Liver (tissue), 9 donors: ENCODE results near the gene CAMKK1. TPM values are rescaled to one million over a fixed set of nuclear protein-coding genes. Genes with fewer than 3 reads are reported as not detected.

Source experiments
- DNase-seq: peaks from one replicate; pipeline ENCODE4 v3.0.0-alpha.2; 2017; ENCODE audit warnings: low spot score
- H3K27ac ChIP-seq, 2 donors: one replicate each; pipeline ENCODE4 v1.7.0; 2013; ENCODE audit warnings: inconsistent platforms in 2 of 2, low read length in 2 of 2, control low read depth in 1 of 2, low read depth in 1 of 2, mild to moderate bottlenecking in 1 of 2
- H3K27me3 ChIP-seq, 4 donors: one replicate each; pipeline versions ENCODE4 v1.6.1 to v1.7.0; 2013; ENCODE audit warnings: low read length in 3 of 4, inconsistent platforms in 1 of 4, mild to moderate bottlenecking in 1 of 4, moderate library complexity in 1 of 4; ENCODE audit not compliant: control insufficient read depth in 4 of 4, insufficient read depth in 4 of 4
- H3K36me3 ChIP-seq, 4 donors: one replicate each; pipeline versions ENCODE4 v1.6.1 to v1.7.0; 2013; ENCODE audit warnings: low read length in 3 of 4, mild to moderate bottlenecking in 3 of 4, low read depth in 1 of 4, moderate library complexity in 1 of 4; ENCODE audit not compliant: control insufficient read depth in 4 of 4, insufficient read depth in 3 of 4
- H3K4me1 ChIP-seq, 4 donors: one replicate each; pipeline versions ENCODE4 v1.6.1 to v1.7.0; 2013; ENCODE audit warnings: low read length in 3 of 4, mild to moderate bottlenecking in 3 of 4, moderate library complexity in 1 of 4; ENCODE audit not compliant: control insufficient read depth in 4 of 4, insufficient read depth in 4 of 4
- H3K4me3 ChIP-seq, 3 donors: one replicate each; pipeline versions ENCODE4 v1.6.1 to v1.7.0; 2013; ENCODE audit warnings: low read length in 3 of 3, control low read depth in 1 of 3, low read depth in 1 of 3, mild to moderate bottlenecking in 1 of 3
- H3K9ac ChIP-seq, 2 donors: one replicate each; pipeline ENCODE4 v1.7.0; 2013; ENCODE audit warnings: low read length in 2 of 2, mild to moderate bottlenecking in 2 of 2, moderate library complexity in 2 of 2, control low read depth in 1 of 2, low read depth in 1 of 2
- H3K9me3 ChIP-seq, 4 donors: one replicate each; pipeline versions ENCODE4 v1.6.1 to v1.7.0; 2013; ENCODE audit warnings: low read length in 3 of 4; ENCODE audit not compliant: control insufficient read depth in 4 of 4
- ATF3 ChIP-seq: IDR thresholded peaks from 2 replicates; pipeline ENCODE4 v1.6.1; 2016; ENCODE audit warnings: antibody characterized with exemption
- CTCF ChIP-seq: fragments of 150-350 bp; IDR thresholded peaks from 2 replicates; pipeline ENCODE4 v1.5.1; 2017; ENCODE audit warnings: improper control_type of control experiment, low read depth, low read length; ENCODE audit not compliant: missing input control
- EGR1 ChIP-seq, 2 donors: IDR thresholded peaks; 2 replicates each; pipeline ENCODE4 v1.6.1; 2016 to 2018; ENCODE audit warnings: antibody characterized with exemption in 2 of 2, low read depth in 2 of 2
- FOXA1 ChIP-seq: IDR thresholded peaks from 2 replicates; pipeline ENCODE4 v1.6.1; 2016; ENCODE audit warnings: antibody characterized with exemption
- HNF4G ChIP-seq: IDR thresholded peaks from 2 replicates; pipeline ENCODE4 v1.6.1; 2016; ENCODE audit warnings: antibody characterized with exemption
- JUND ChIP-seq, 2 donors: IDR thresholded peaks; 2 replicates each; pipeline ENCODE4 v1.6.1; 2016; ENCODE audit warnings: antibody characterized with exemption in 2 of 2
- REST ChIP-seq: IDR thresholded peaks from 2 replicates; pipeline ENCODE4 v1.6.1; 2016; ENCODE audit warnings: antibody characterized with exemption, mild to moderate bottlenecking
- TAF1 ChIP-seq: conservative IDR thresholded peaks from 2 replicates; pipeline ENCODE4 v1.6.1; 2016; ENCODE audit warnings: antibody characterized with exemption, mild to moderate bottlenecking
- YY1 ChIP-seq: IDR thresholded peaks from 2 replicates; pipeline ENCODE4 v1.6.1; 2016; ENCODE audit warnings: antibody characterized with exemption, mild to moderate bottlenecking
- WGBS: extraction: QIAGEN DNeasy Blood & Tissue Kit; methylation state at CpG from one replicate; pipeline ENCODE4 v1.1.7; 2013; 5-methylcytosine and 5-hydroxymethylcytosine counted together
- polyA plus RNA-seq, 2 donors: library from polyadenylated mRNA; stranded (reverse) in 1 of 2; unstranded in 1 of 2; fragments of 200-250 nt in 1 of 2; fragments of >200 nt in 1 of 2; fragmentation: Nextera tagmentation in 1 of 2; extraction: Ambion mirVana in 1 of 2; gene quantifications; one replicate each; pipeline versions ENCODE4 v1.2.1 to v1.2.3, GENCODE V29; 2013 to 2015
- total RNA-seq, 2 donors: library from RNA; depleted of rRNA; stranded (reverse); fragments of >200 nt; gene quantifications; one replicate each; pipeline ENCODE4 v1.2.3, GENCODE V29; 2014
- donor health status: healthy.
- donor health status: healthy.
- donor health status: healthy.
- donor health status: healthy.
- donor health status: healthy.

CAMKK1 gene
- total and polyA plus RNA-seq, 4 donors: 0.24 to 0.67 (median 0.50) TPM

GRCh38 chr17:3838206-3838605 lies 54.6 kb downstream of the CAMKK1 start (continued):
- no peak for TF ChIP-seq CTCF
- TF ChIP-seq HNF4G: no peak
- TF ChIP-seq ATF3: no peak

GRCh38 chr17:3836551-3836950 lies 56.3 kb downstream of the CAMKK1 start:
- no peak for TF ChIP-seq EGR1 (IDR thresholded peaks at IDR 0.05; ENCODE audit: low read depth in 2 of 2)
- TF ChIP-seq HNF4G: no peak
- TF ChIP-seq TAF1: no peak
- TF ChIP-seq FOXA1: no peak

GRCh38 chr17:3835410-3836229 lies 57.2 kb downstream of the CAMKK1 start:
- Histone ChIP-seq H3K27me3 (no peaks in the 10 kb centered on the region), H3K27ac (no peak overlapping the region), H3K4me3 (no peak overlapping the region), H3K9me3 (no peaks in the 10 kb centered on the region), H3K9ac (no peak overlapping the region), H3K4me1 (peaks cover 0 to 5% (median 0%) of the 10 kb centered on the region in 4 donors), H3K36me3 (peaks cover 5 to 44% (median 23%) of the 10 kb centered on the region in 4 donors)
- WGBS: 65% methylated on average over 14 of the region's 14 CpGs
- TF ChIP-seq REST: no peak
- no peak for TF ChIP-seq JUND (IDR thresholded peaks at IDR 0.05)
- no peak for TF ChIP-seq YY1
- no peak for DNase-seq

More at GRCh38 chr17:3836551-3836950, 56.3 kb downstream of the CAMKK1 start:
- no peak for DNase-seq
- Histone ChIP-seq H3K9ac (no peak overlapping the region), H3K36me3 (peaks cover 5 to 45% (median 25%) of the 10 kb centered on the region in 4 donors), H3K27ac (no peak overlapping the region), H3K27me3 (no peaks in the 10 kb centered on the region), H3K4me1 (peaks cover 0 to 5% (median 0%) of the 10 kb centered on the region in 4 donors), H3K4me3 (no peak overlapping the region), H3K9me3 (no peaks in the 10 kb centered on the region)
- 96% methylated on average over 10 of the region's 10 CpGs for WGBS
